ENCODE measurements around the gene MMP14. TPM values are rescaled to one million over a fixed set of nuclear protein-coding genes. Genes with fewer than 3 reads are reported as not detected.
A peak's percentile ranks its signal among the peaks of the same experiment; 100 is the strongest.

The MMP14 gene
- total and polyA plus RNA-seq, 2 of the 13 experiments (the other 11 are each of a cell fraction or from before 2014, with no cell fraction given): 5.2 to 9.8 TPM

DNA sequence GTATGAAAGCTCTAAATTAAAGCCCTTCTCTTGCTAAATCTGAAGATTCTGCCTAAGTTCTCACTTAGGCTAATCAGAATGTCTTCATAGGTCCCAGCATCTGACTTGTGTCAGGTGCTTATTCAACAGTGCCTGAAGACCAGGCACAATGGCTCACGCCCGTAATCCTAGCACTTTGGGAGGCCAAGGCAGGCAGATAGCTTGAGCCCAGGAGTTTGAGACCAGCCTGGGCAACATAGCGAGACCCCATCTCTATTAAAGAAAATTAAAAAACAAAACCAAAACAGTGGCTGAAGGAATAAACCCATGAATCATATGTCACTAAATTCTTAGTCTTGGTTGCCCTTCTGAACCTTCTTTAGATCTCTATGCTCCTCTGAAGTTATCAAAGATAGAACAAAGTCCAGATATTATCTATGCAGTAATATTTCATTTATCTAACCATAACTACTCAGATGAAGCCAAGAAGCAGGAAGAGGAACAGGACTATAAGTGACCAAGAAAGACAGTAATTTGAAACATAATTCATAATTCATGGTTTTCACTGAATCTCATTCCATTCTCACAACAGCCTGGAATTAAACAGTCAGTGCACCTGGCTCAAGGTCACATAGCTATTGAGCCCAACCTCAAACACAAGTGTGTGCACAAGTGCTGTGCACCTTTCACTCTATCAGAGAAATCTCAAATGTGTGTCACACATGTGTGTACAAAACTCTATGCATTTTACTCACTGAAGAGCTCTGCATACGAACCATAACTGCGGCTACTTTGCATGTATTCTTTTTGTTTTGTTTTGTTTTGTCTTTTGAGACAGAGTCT is 27.8 kb upstream of the MMP14 start (continued):
- TF ChIP-seq, protein P1, sequence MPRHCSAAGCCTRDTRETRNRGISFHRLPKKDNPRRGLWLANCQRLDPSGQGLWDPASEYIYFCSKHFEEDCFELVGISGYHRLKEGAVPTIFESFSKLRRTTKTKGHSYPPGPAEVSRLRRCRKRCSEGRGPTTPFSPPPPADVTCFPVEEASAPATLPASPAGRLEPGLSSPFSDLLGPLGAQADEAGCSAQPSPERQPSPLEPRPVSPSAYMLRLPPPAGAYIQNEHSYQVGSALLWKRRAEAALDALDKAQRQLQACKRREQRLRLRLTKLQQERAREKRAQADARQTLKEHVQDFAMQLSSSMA (CRISPR knock-in tag; IDR thresholded peaks at IDR 0.05): no peak
- TF ChIP-seq ZNF879 (CRISPR knock-in tag; IDR thresholded peaks at IDR 0.05): no peak
- TF ChIP-seq FOSL2 (CRISPR knock-in tag; IDR thresholded peaks at IDR 0.05): no peak
- TF ChIP-seq SKI (IDR thresholded peaks at IDR 0.05; ENCODE audit: partially characterized antibody): no peak
- TF ChIP-seq, protein P2, sequence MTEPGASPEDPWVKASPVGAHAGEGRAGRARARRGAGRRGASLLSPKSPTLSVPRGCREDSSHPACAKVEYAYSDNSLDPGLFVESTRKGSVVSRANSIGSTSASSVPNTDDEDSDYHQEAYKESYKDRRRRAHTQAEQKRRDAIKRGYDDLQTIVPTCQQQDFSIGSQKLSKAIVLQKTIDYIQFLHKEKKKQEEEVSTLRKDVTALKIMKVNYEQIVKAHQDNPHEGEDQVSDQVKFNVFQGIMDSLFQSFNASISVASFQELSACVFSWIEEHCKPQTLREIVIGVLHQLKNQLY (CRISPR knock-in tag; IDR thresholded peaks at IDR 0.05): no peak
- peak; percentile 9; the same call in 1 of the 2 replicates for TF ChIP-seq NR2F6 (IDR thresholded peaks at IDR 0.05)
- no peak for TF ChIP-seq NR2F6 (CRISPR knock-in tag; IDR thresholded peaks at IDR 0.05)
- peak; percentile 4 for TF ChIP-seq ASH2L (IDR thresholded peaks at IDR 0.05; ENCODE audit: insufficient read length, low read depth, low read length)
- no peak for TF ChIP-seq PCBP1 (IDR thresholded peaks at IDR 0.05; ENCODE audit: borderline replicate concordance, low read depth, low read length)
- TF ChIP-seq, protein P3, sequence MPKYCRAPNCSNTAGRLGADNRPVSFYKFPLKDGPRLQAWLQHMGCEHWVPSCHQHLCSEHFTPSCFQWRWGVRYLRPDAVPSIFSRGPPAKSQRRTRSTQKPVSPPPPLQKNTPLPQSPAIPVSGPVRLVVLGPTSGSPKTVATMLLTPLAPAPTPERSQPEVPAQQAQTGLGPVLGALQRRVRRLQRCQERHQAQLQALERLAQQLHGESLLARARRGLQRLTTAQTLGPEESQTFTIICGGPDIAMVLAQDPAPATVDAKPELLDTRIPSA (CRISPR knock-in tag; IDR thresholded peaks at IDR 0.05; ENCODE audit: borderline replicate concordance): no peak
- no peak for TF ChIP-seq YY1 (IDR thresholded peaks at IDR 0.05; ENCODE audit: insufficient read depth, insufficient replicate concordance, low read depth, low read length)
- TF ChIP-seq, protein P4, sequence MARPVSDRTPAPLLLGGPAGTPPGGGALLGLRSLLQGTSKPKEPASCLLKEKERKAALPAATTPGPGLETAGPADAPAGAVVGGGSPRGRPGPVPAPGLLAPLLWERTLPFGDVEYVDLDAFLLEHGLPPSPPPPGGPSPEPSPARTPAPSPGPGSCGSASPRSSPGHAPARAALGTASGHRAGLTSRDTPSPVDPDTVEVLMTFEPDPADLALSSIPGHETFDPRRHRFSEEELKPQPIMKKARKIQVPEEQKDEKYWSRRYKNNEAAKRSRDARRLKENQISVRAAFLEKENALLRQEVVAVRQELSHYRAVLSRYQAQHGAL (CRISPR knock-in tag; IDR thresholded peaks at IDR 0.05; ENCODE audit: not compliant biosample characterization): no peak
- TF ChIP-seq, protein P5, sequence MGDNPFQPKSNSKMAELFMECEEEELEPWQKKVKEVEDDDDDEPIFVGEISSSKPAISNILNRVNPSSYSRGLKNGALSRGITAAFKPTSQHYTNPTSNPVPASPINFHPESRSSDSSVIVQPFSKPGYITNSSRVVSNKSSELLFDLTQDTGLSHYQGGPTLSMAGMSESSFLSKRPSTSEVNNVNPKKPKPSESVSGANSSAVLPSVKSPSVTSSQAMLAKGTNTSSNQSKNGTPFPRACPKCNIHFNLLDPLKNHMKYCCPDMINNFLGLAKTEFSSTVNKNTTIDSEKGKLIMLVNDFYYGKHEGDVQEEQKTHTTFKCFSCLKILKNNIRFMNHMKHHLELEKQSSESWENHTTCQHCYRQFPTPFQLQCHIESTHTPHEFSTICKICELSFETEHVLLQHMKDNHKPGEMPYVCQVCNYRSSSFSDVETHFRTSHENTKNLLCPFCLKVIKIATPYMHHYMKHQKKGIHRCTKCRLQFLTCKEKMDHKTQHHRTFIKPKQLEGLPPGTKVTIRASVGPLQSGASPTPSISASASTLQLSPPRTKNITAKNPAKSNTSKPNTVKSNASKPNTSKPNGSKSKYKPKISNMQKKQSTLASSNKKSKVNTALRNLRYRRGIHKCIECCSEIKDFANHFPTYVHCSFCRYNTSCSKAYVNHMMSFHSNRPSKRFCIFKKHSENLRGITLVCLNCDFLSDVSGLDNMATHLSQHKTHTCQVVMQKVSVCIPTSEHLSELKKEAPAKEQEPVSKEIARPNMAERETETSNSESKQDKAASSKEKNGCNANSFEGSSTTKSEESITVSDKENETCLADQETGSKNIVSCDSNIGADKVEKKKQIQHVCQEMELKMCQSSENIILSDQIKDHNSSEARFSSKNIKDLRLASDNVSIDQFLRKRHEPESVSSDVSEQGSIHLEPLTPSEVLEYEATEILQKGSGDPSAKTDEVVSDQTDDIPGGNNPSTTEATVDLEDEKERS (CRISPR knock-in tag; IDR thresholded peaks at IDR 0.05): no peak
- no peak for TF ChIP-seq ZSCAN22 (CRISPR knock-in tag; IDR thresholded peaks at IDR 0.05)
- TF ChIP-seq HOXA7 (CRISPR knock-in tag; IDR thresholded peaks at IDR 0.05): no peak
- TF ChIP-seq, protein P6, sequence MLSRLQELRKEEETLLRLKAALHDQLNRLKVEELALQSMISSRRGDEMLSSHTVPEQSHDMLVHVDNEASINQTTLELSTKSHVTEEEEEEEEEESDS (CRISPR knock-in tag; IDR thresholded peaks at IDR 0.05; ENCODE audit: borderline replicate concordance): no peak
- TF ChIP-seq NCOA1 (CRISPR knock-in tag; IDR thresholded peaks at IDR 0.05): no peak
- no peak for TF ChIP-seq ZMYM2 (CRISPR knock-in tag; IDR thresholded peaks at IDR 0.05)
- no peak for TF ChIP-seq ZNF768 (CRISPR knock-in tag; IDR thresholded peaks at IDR 0.05)
- TF ChIP-seq NAIF1 (CRISPR knock-in tag; IDR thresholded peaks at IDR 0.05; ENCODE audit: borderline replicate concordance): 0 out of 2 replicates have a peak, but pooled peaks have one; percentile 39
- no peak for TF ChIP-seq ATRX (CRISPR knock-in tag; IDR thresholded peaks at IDR 0.05; ENCODE audit: borderline replicate concordance)
- TF ChIP-seq EP300 (IDR thresholded peaks at IDR 0.05; ENCODE audit: low read depth in 2 of 2, low read length in 2 of 2): peak in 1 of 2 experiments; percentile 19; a peak in 1 of 4 replicates
- no peak for TF ChIP-seq EP300 (CRISPR knock-in tag; IDR thresholded peaks at IDR 0.05; ENCODE audit: borderline replicate concordance)
- TF ChIP-seq KDM1A (CRISPR knock-in tag; IDR thresholded peaks at IDR 0.05): no peak
- TF ChIP-seq TSC22D2 (CRISPR knock-in tag; IDR thresholded peaks at IDR 0.05; ENCODE audit: borderline replicate concordance): no peak
